HepG2 (cell line): ENCODE measurements around the gene ESRP2. TPM values are rescaled to one million over a fixed set of nuclear protein-coding genes. Genes with fewer than 3 reads are reported as not detected.

Experiments used
- FOXP1 ChIP-seq, 2 experiments: fragments of 450-650 bp in 1 of 2; IDR thresholded peaks; 2 replicates each; pipeline ENCODE4 v1.6.1; 2017 to 2018; ENCODE audit warnings: antibody characterized with exemption in 1 of 2
- KLF11 ChIP-seq: IDR thresholded peaks from 2 replicates; pipeline ENCODE4 v1.6.1; 2016; ENCODE audit warnings: missing compliant biosample characterization
- MLX ChIP-seq: IDR thresholded peaks from 2 replicates; pipeline ENCODE4 v1.6.1; 2016
- MXI1 ChIP-seq: IDR thresholded peaks from 3 replicates; pipeline ENCODE4 v1.6.1; 2012; ENCODE audit warnings: low read depth, low read length, inconsistent platforms, borderline replicate concordance
- NBN ChIP-seq: fragments of 450-650 bp; conservative IDR thresholded peaks from 2 replicates; pipeline ENCODE4 v1.6.1; 2017
- NFAT5 ChIP-seq: sonication (generic); formaldehyde crosslinking; IDR thresholded peaks from 2 replicates; pipeline ENCODE4 v1.4.0; 2020; ENCODE audit warnings: missing genetic modification reagents
- PPARG ChIP-seq: conservative IDR thresholded peaks from 2 replicates; pipeline ENCODE4 v1.6.1; 2016; ENCODE audit warnings: missing biosample characterization, missing genetic modification reagents
- PRDM10 ChIP-seq: sonication (generic); formaldehyde crosslinking; IDR thresholded peaks from 2 replicates; pipeline ENCODE4 v1.4.0; 2020; ENCODE audit warnings: low read depth, missing genetic modification reagents
- RAD51 ChIP-seq: fragments of 450-650 bp; IDR thresholded peaks from 2 replicates; pipeline ENCODE4 v1.6.1; 2016; ENCODE audit warnings: borderline replicate concordance
- SALL2 ChIP-seq: sonication (generic); formaldehyde crosslinking; IDR thresholded peaks from 2 replicates; pipeline ENCODE4 v1.8.1; 2023; ENCODE audit warnings: mild to moderate bottlenecking, missing genetic modification reagents, inconsistent platforms
- SMAD9 ChIP-seq: sonication (generic); formaldehyde crosslinking; IDR thresholded peaks from 2 replicates; pipeline ENCODE4 v1.5.1; 2020; ENCODE audit warnings: mild to moderate bottlenecking, missing genetic modification reagents
- TOE1 ChIP-seq: sonication (generic); formaldehyde crosslinking; IDR thresholded peaks from 2 replicates; pipeline ENCODE4 v1.4.0; 2020; ENCODE audit warnings: mild to moderate bottlenecking, missing genetic modification reagents
- ZBTB20 ChIP-seq: sonication (generic); formaldehyde crosslinking; IDR thresholded peaks from 2 replicates; pipeline ENCODE4 v1.8.1; 2023; ENCODE audit warnings: missing genetic modification reagents, low read depth, mild to moderate bottlenecking, borderline replicate concordance
- ZMYM2 ChIP-seq: sonication (generic); formaldehyde crosslinking; IDR thresholded peaks from 2 replicates; pipeline ENCODE4 v1.8.0; 2022; ENCODE audit warnings: mild to moderate bottlenecking, missing genetic modification reagents
- ZNF557 ChIP-seq: sonication (generic); formaldehyde crosslinking; IDR thresholded peaks from 2 replicates; pipeline ENCODE4 v1.4.0; 2020; ENCODE audit warnings: missing genetic modification reagents
- ZNF605 ChIP-seq: sonication (generic); formaldehyde crosslinking; IDR thresholded peaks from 2 replicates; pipeline ENCODE4 v1.8.0; 2022; ENCODE audit warnings: mild to moderate bottlenecking, missing genetic modification reagents
- ZNF614 ChIP-seq: IDR thresholded peaks from 2 replicates; pipeline ENCODE4 v1.6.1; 2018; ENCODE audit warnings: missing biosample characterization, missing genetic modification reagents, inconsistent platforms, borderline replicate concordance
- ZNF704 ChIP-seq: sonication (generic); formaldehyde crosslinking; IDR thresholded peaks from 2 replicates; pipeline ENCODE4 v1.8.1; 2023; ENCODE audit warnings: mild to moderate bottlenecking, inconsistent platforms, moderate library complexity, missing genetic modification reagents, borderline replicate concordance
- polyA plus RNA-seq, 8 experiments: library from polyadenylated mRNA; depleted of rRNA in 3 of 8; stranded (reverse) in 7 of 8; unstranded in 1 of 8; fragments of >200 nt; fragmentation: Illumina TruSeq in 4 of 8; extraction: Trizol in 4 of 8; gene quantifications; 2 replicates each; pipeline versions ENCODE4 v1.2.1 to v1.2.3, GENCODE V29; 2011 to 2016; ENCODE audit warnings: low read depth in 4 of 8, missing spikeins in 1 of 8, mixed read lengths in 1 of 8; ENCODE audit not compliant: insufficient read depth in 1 of 8
- total RNA-seq, 5 experiments: library from RNA; depleted of rRNA; stranded (reverse); fragments of >200 nt; fragmentation: Illumina TruSeq; extraction: Trizol; gene quantifications; 2 replicates each; pipeline ENCODE4 v1.2.3, GENCODE V29; 2016; ENCODE audit warnings: low read depth in 1 of 5

ESRP2 gene
- total and polyA plus RNA-seq, 2 of the 13 experiments (the other 11 are each of a cell fraction or from before 2014, with no cell fraction given): 21.1 to 32.4 TPM

GRCh38 chr16:68244903-68245853, 9.3 kb upstream of the ESRP2 start, which contains the start of gene PLA2G15 (continued):
- TF ChIP-seq TOE1 (0 out of 2 replicates have a peak, but pooled peaks have one; percentile 25), SMAD9 (CRISPR knock-in tag) (no peak), ZNF557 (CRISPR knock-in tag) (peak; percentile 93; the same call in 1 of the 2 replicates), ZMYM2 (CRISPR knock-in tag) (no peak), MLX (CRISPR knock-in tag) (peak; percentile 9; the same call in 1 of the 2 replicates), KLF11 (CRISPR knock-in tag) (no peak; the same call in 1 of the 2 replicates), PRDM10 (CRISPR knock-in tag) (no peak), SALL2 (peak; percentile 93; the same call in 1 of the 2 replicates), ZNF704 (0 out of 2 replicates have a peak, but pooled peaks have one; percentile 75), FOXP1 (IDR thresholded peaks at IDR 0.05) (no peak), FOXP1 (CRISPR knock-in tag; IDR thresholded peaks at IDR 0.05) (0 out of 2 replicates have a peak, but pooled peaks have one; percentile 7), MXI1 (peak; percentile 84; the same call in 2 of the 3 replicates), NFAT5 (peak; percentile 23; the same call in 1 of the 2 replicates), NBN (no peak), RAD51 (no peak), ZBTB20 (CRISPR knock-in tag) (peak; percentile 74; the same call in 1 of the 2 replicates), PPARG (no peak), ZNF605 (peak; percentile 22; the same call in 1 of the 2 replicates), ZNF614 (0 out of 2 replicates have a peak, but pooled peaks have one; percentile 31)
